GM12872 (cell line): ENCODE results near the gene PHLDB1.
A peak's percentile ranks its signal among the peaks of the same experiment; 100 is the strongest.

Experiments used
- TF ChIP-seq, protein P1 (sequence below): IDR thresholded peaks from 3 replicates; pipeline ENCODE4 v1.5.1; 2011; ENCODE audit warnings: low read depth, mild to moderate bottlenecking, low read length, moderate library complexity; ENCODE audit not compliant: insufficient read depth

PHLDB1 gene

DNA sequence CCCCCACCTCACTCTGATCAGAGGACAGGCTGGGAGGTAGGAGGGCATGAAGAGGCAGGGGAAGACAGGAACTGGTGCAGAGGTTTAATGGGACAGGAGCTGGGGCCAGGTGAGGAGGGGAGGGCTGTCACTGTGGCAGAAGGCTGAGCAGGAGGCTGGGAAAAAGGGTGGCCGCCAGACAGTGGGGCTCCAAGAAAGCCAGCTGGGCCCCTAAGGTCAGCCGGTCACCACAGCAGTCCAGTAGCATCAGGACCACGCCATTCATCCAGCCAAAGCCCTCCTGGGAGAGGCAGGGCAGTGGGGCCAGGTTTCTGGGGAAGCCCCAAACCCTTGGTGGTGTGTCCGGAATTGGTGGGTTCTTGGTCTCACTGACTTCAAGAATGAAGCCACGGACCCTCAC, 80.5 kb downstream of the PHLDB1 start:
- TF ChIP-seq, protein P1, sequence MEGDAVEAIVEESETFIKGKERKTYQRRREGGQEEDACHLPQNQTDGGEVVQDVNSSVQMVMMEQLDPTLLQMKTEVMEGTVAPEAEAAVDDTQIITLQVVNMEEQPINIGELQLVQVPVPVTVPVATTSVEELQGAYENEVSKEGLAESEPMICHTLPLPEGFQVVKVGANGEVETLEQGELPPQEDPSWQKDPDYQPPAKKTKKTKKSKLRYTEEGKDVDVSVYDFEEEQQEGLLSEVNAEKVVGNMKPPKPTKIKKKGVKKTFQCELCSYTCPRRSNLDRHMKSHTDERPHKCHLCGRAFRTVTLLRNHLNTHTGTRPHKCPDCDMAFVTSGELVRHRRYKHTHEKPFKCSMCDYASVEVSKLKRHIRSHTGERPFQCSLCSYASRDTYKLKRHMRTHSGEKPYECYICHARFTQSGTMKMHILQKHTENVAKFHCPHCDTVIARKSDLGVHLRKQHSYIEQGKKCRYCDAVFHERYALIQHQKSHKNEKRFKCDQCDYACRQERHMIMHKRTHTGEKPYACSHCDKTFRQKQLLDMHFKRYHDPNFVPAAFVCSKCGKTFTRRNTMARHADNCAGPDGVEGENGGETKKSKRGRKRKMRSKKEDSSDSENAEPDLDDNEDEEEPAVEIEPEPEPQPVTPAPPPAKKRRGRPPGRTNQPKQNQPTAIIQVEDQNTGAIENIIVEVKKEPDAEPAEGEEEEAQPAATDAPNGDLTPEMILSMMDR, result no peak

DNA sequence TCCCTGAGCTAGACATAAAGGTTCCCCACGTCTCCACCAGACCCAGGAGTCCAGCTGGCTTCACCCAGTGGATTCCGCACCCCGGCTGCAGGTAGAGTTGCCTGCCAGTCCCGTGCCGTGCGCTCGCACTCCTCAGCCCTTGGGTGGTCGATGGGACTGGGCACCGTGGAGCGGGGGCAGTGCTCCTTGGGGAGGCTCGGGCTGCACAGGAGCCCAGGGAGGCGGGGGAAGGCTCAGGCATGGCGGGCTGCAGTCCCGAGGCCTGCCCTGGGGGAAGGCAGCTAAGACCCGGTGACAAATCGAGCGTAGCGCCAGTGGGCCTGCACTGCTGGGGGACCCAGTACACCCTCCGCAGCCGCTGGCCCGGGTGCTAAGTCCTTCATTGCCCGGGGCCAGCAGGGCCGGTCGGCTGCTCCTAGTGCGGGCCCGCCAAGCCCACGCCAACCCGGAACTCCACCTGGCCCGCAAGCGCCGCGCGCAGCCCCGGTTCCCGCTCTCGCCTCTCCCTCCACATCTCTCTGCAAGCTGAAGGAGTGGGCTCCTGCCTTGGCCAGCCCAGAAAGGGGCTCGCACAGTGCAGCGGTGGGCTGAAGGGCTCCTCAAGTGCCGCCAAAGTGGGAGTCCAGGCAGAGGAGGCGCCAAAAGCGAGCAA, 81.6 kb downstream of the PHLDB1 start:
- TF ChIP-seq, protein P1, result no peak

DNA sequence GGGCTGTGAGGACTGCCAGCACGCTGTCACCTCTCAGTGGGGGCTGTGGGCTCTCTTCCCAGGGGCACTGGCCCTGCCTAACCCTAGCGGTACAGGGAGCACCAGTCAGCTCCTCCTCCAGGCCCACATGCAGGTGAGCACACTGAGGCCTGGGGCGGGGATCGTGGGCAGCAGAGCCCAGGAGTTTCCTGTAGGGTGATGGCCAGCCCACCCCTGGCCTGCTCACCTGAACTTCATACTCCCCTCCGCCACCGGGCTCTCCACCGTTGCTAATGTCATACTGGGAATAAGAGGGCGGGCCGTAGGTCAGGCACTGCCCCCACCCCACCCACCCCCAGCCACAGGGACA, 82.1 kb downstream of the PHLDB1 start:
- TF ChIP-seq, protein P1, result no peak

DNA sequence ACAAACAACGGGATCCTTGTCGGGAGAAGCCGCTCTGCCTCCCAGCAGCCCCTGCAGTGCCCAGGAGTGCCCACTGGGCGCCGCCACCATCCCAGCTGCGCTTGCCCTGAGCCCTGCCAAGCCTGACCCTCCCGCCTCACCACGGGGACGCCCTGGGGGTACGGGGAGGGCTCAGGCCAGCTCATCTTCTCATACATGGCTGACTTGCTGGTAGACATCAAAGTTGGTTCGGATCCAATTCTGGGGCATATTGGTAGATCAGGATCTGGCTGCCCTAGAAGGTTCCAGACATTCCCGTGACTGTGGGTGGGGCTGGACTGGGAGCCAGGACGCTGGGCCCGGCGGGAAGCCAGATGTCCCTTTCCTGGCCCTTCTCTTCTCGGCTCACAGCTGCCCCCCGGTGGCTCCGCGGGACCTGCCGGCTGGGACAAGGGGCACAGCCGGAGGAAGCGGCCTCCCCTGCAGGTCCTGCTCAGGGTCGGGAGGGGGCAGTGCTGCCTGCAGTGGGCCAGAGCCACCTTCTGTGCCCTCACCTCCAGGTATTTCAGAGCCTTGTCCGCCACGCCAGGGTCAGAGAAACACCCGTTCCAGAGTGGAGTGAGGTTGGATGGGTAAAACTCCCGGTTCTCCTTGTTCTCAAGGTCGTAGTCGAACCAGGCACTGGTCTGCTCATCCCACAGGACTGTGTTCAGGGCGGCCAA, 82.6 kb downstream of the PHLDB1 start:
- TF ChIP-seq, protein P1, result peak; percentile 90

DNA sequence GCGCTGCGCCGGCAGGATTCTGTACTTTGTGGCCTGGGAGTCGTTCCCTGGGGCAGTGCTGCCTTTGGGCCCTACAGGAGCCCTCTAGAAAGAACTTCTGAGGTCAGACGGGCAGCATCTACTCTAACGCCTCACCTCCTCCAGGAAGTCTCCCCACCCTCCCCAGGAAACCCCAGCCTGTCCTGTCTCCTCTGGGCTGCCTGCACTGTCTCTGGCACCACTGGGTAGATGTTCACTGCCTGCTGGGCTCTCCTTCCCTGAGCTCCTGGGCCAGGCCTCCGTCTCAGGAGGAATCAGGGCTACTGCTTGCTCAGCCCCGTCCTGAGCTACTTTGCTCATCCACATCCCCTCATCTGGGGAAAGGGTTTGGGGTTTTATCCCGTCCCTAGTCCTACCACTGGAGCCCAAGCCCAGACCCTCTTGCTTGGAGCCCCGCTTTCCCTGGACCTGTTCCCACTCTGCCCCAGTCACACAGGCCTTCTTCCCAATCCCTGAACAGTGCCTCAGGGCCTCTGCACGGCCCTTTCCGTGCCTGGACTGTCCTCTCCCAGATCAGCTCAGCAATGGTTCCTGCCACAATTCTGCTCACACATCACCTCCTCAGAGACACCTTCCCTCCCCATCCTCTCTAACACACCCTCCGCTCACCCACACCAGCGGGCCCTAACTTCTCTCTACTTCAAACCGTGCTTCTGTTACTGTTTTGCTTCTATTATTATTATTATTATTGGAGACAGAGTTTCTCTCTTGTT, 83.3 kb downstream of the PHLDB1 start:
- TF ChIP-seq, protein P1, result no peak

DNA sequence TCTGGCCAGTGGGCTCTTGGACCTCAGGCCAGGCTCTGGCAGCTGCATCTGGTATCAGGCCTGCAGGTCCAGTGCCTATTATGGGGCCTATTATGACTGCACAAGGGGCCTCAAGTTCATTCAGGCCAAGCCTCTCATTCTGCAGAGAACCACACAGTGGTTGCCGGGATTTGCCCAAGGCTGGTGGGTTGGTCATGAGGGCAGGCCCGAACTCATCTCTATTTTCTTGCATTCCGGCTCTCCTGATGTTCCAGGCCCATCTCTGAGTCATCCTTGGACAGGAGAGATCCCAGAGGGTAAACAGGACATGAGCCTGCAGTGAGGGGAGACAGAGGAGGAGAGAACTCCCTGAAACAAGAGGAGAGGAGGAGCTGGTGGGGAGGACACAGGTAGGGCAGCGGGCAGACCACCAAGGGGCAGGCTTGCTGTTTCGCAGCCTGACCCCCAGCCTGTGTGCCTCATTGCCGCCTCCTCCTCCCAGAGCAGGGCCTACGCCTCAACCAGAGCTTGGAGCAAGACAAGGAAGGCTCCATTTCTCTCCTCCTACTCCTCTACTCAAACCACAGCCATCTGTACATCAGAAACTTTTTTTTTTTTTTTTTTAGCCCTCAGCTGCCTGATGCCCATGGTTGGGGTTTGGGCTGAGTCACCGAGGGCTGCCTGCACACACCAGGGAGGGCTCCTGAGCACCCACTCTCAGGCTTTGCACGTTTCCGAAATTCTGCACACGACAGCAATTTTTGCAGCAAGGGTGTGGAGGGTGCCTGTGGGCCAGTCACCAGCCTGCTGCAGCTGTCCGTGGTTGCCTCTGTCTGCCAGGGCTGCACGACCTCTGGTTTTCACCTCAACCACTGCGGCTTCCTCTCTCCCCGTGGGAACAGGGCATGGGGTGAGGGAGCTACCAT, 84.8 kb downstream of the PHLDB1 start:
- TF ChIP-seq, protein P1, result no peak
